Fibroblast of skin of back (primary cell): ENCODE data around the gene SYT9.
A peak's percentile ranks its signal among the peaks of the same experiment; 100 is the strongest.
"Not testable (repeated sequence)": the region's sequence is repeated elsewhere in the genome, so short reads cannot be mapped to it uniquely, and the experiment has no call there.

Experiments used
- DNase-seq: peaks from one replicate; pipeline ENCODE4 v3.0.0-alpha.2; 2013

The SYT9 gene

DNA sequence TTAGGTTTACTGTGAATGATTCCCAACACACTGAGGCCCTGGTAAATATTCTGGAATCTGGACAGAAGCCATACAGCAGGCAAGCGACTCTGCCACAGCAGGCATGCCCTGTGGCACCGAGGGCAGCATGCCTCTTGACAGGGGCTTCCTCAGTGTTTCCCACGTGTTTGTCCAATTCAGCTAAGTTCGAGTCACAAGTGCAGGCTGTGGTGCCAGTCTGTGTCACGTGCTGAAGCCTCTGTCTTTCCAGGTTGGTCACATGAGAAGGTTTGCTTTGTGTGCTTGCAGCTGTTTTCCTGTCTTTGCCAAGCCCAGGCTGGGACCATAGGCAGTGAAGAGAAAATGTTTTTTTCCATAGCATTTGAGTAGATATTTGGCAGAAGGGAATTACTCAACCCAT, 259.7 kb downstream of the SYT9 start:
- no peak for DNase-seq

GRCh38 chr11:7512525-7513233, 261.0 kb downstream of the SYT9 start:
- DNase-seq = peak; percentile 5

DNA sequence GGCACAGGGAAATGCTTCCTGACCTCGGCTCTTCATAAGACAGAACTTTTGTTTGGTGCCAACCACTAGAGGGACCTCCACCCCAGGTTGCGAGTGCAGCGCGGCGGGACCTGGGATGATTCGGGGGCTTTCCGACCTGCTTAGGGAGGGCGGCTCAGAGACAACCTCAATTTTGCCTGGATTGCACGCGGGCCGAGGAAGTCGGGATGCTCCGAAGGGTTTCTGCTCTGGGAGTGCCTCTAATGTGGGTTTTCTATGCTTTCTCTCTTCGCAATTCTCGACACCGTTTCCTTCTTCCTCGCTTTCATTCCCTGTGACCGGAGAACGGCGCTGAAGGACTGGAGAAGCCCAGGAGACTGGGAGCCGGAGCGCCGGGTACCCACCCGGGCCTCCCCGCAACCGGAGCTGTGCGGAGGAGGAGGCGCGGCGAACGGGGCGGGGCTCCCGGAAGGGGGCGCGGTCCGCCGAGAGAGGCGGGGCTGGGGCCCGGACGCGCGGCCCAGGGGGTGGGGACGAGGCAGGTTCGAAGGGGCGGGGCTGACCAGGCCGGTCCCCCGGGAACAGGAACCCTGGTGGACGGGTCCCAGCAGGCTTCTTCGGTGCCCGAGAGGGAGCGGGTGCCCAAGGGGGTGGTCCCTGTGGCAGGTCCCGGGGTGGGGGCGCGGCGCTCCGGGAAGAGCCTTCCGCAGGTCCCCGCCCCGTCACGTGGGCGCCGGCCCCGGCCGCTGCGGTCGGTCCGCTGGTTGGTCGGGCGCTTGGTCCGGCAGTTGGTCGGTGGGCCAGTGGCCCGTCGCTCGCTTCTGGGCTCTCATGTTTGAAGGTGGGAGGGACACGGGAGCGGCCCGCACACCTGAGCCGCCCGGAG, 261.8 kb downstream of the SYT9 start, which contains the start of gene PPFIBP2:
Gene PPFIBP2, plus strand, starts transcription at position 766 of the 865 bp plus-strand sequence. CDS start 35,477 bp downstream, outside the sequence.
- DNase-seq = peak; percentile 68

GRCh38 chr11:7514099-7514591, 262.4 kb downstream of the SYT9 start:
- no peak for DNase-seq

- DNase-seq = no peak
Observed at GRCh38 chr11:7515447-7515886, 263.8 kb downstream of the SYT9 start.

DNA sequence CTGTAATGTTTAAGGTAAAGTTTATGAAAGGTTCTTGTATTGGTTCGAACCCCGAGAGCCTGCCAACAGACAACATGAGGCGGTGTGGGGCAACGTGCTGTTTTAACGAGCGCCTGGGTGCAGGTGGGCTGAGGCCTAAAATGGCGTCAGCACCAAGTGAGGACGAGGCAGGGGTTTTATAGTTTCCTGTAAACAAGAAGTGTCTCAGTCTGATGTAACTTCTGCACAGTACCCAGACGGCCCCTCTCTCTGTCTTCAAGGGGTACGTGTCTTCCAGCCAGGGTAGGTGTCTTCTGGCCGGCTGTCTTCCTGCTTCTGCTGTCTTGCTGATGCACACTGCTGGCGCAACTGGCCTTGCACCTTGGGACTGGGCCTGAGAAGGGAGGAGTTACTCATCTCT, 264.8 kb downstream of the SYT9 start:
- no peak for DNase-seq

DNA sequence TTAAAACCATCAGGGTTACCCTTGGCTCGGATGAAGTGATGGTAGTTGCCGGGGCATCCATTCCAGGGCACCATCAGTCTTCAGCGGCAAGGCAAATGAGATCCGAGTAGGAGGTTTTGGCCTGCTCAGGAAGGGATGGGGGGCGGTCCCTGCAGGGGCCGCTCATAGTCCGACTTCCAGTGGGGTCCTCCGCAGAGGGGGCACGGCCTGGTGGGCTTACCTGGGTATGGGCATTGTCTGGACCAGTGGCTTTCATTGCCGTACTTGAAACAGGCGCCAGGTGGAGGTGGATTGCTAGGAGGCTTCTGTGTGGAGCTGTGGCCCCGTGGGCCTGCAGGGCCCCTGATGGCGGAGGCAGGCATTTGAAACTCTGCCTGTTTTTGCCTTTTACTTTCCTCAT, 266.0 kb downstream of the SYT9 start:
- DNase-seq = not testable (repeated sequence)
